HCT116 (cell line): ENCODE results near the gene JCAD. TPM values are rescaled to one million over a fixed set of nuclear protein-coding genes. Genes with fewer than 3 reads are reported as not detected.

Source experiments
- ATAC-seq: fragments of 200-7000 bp; cut with Tn5 transposase; 2 replicates; pipeline ENCODE4 v1.9.1; 2020; ENCODE audit warnings: mild to moderate bottlenecking, moderate library complexity
- BruUV-seq: library from RNA; stranded (reverse); fragments of 400-500 nt; replicated peaks from 2 replicates; lab custom pipeline; 2021; lab: Mats Ljungman, UMichigan
- CTCF ChIA-PET: fragments of 300-600 bp; sonication (Branson Sonifier 250); formaldehyde crosslinking; loops from one replicate; lab custom pipeline; 2021; ENCODE audit warnings: antibody characterized with exemption; lab: Charles Lee
- POLR2A ChIA-PET: fragments of 300-600, 350-600 bp; sonication (Branson Sonifier 250); formaldehyde crosslinking; loops from one replicate; lab custom pipeline; 2021; ENCODE audit warnings: antibody characterized with exemption; lab: Charles Lee
- RAD21 ChIA-PET, 2 experiments: fragments of 300-600 bp; sonication (Branson Sonifier 250); formaldehyde crosslinking; loops; one replicate each; lab custom pipeline; 2023; ENCODE audit warnings: low total read pairs in 2 of 2; ENCODE audit not compliant: uncharacterized antibody in 2 of 2, unreplicated experiment in 2 of 2, low non-redundant PET in 1 of 2; lab: Charles Lee
- DNase-seq: peaks from one replicate; pipeline ENCODE4 v3.0.0-alpha.2; 2010; ENCODE audit warnings: low read depth, low spot score
- H2AFZ ChIP-seq: fragments of 200-600 bp; shearing (Covaris generic), sonication (generic); 2 replicates; pipeline ENCODE4 v1.6.1; 2017; ENCODE audit warnings: low read depth, mixed run types, mixed read lengths, antibody characterized with exemption, low read length; ENCODE audit not compliant: poor library complexity, severe bottlenecking
- H3K27ac ChIP-seq: 2 replicates; pipeline ENCODE4 v1.5.1; 2012; ENCODE audit warnings: low read depth, low read length
- H3K27me3 ChIP-seq: fragments of 200-600 bp; sonication (generic); 2 replicates; pipeline ENCODE4 v1.6.1; 2016; ENCODE audit warnings: mixed run types, low read length, mixed read lengths; ENCODE audit not compliant: insufficient read depth
- H3K36me3 ChIP-seq, 2 experiments: fragments of 200-500 bp in 1 of 2; fragments of 200-600 bp in 1 of 2; sonication (Bioruptor generic) in 1 of 2; sonication (generic) in 1 of 2; 2 replicates each; pipeline versions ENCODE4 v1.5.1 to v1.6.1; 2014 to 2016; ENCODE audit warnings: low read length in 2 of 2, inconsistent platforms in 1 of 2, mixed read lengths in 1 of 2, mixed run types in 1 of 2; ENCODE audit not compliant: insufficient read depth in 2 of 2, control insufficient read depth in 1 of 2
- H3K4me1 ChIP-seq, 2 experiments: fragments of 200-600 bp in 1 of 2; sonication (generic) in 1 of 2; 2 replicates each; pipeline versions ENCODE4 v1.5.1 to v1.6.1; 2012 to 2017; ENCODE audit warnings: low read length in 2 of 2, inconsistent platforms in 1 of 2, mild to moderate bottlenecking in 1 of 2, mixed read lengths in 1 of 2, mixed run types in 1 of 2, moderate library complexity in 1 of 2; ENCODE audit not compliant: insufficient read depth in 2 of 2, control insufficient read depth in 1 of 2
- H3K4me2 ChIP-seq: fragments of 200-600 bp; sonication (generic); 2 replicates; pipeline ENCODE4 v1.6.1; 2017; ENCODE audit warnings: mixed run types, low read length, mixed read lengths
- H3K4me3 ChIP-seq, 2 experiments: fragments of 200-600 bp in 1 of 2; sonication (generic) in 1 of 2; replicated peaks in 1 of 2; 2 replicates each; pipeline ENCODE4 v1.5.1; 2011 to 2016; ENCODE audit warnings: low read length in 2 of 2, control low read depth in 1 of 2, low read depth in 1 of 2, mild to moderate bottlenecking in 1 of 2, mixed read lengths in 1 of 2, mixed run types in 1 of 2
- H3K79me2 ChIP-seq: fragments of 200-600 bp; sonication (generic); 2 replicates; pipeline ENCODE4 v1.6.1; 2017; ENCODE audit warnings: mild to moderate bottlenecking, mixed run types, low read length, moderate library complexity, mixed read lengths; ENCODE audit not compliant: insufficient read depth
- H3K9ac ChIP-seq: fragments of 200-600 bp; sonication (generic); 2 replicates; pipeline ENCODE4 v1.6.1; 2016; ENCODE audit warnings: low read length, mixed read lengths
- H3K9me2 ChIP-seq: fragments of 200-600 bp; sonication (generic), shearing (Covaris generic); 2 replicates; pipeline ENCODE4 v1.6.1; 2017; ENCODE audit warnings: mixed run types, mild to moderate bottlenecking, moderate library complexity; ENCODE audit not compliant: insufficient read depth
- H3K9me3 ChIP-seq, 2 experiments: fragments of 200-500 bp in 1 of 2; fragments of 200-600 bp in 1 of 2; sonication (Bioruptor generic) in 1 of 2; sonication (generic) in 1 of 2; 2 replicates each; pipeline ENCODE4 v1.6.1; 2014 to 2017; ENCODE audit warnings: low read length in 2 of 2, mixed read lengths in 2 of 2, inconsistent platforms in 1 of 2, low read depth in 1 of 2, mild to moderate bottlenecking in 1 of 2, mixed run types in 1 of 2, moderate library complexity in 1 of 2; ENCODE audit not compliant: control insufficient read depth in 1 of 2, insufficient read depth in 1 of 2
- H4K20me1 ChIP-seq: fragments of 200-600 bp; sonication (generic), shearing (Covaris generic); 2 replicates; pipeline ENCODE4 v1.6.1; 2017; ENCODE audit warnings: mixed run types, mild to moderate bottlenecking, moderate library complexity; ENCODE audit not compliant: insufficient read depth
- EZH2 ChIP-seq: fragments of 200-600 bp; sonication (generic); IDR thresholded peaks from 2 replicates; pipeline ENCODE4 v1.6.1; 2017; ENCODE audit warnings: antibody characterized with exemption, mixed run types
- JUND ChIP-seq: IDR thresholded peaks from 2 replicates; pipeline ENCODE4 v1.6.1; 2012
- POLR2AphosphoS5 ChIP-seq: IDR thresholded peaks from 2 replicates; pipeline ENCODE4 v1.6.1; 2011; ENCODE audit warnings: mild to moderate bottlenecking, low read depth, low read length, moderate library complexity
- RAD21 ChIP-seq: IDR thresholded peaks from 2 replicates; pipeline ENCODE4 v1.6.1; 2012; ENCODE audit warnings: low read depth, mild to moderate bottlenecking
- REST ChIP-seq: IDR thresholded peaks from 2 replicates; pipeline ENCODE4 v1.6.1; 2012; ENCODE audit warnings: low read depth
- SIN3A ChIP-seq: IDR thresholded peaks from 2 replicates; pipeline ENCODE4 v1.6.1; 2012; ENCODE audit warnings: low read depth
- SP1 ChIP-seq: IDR thresholded peaks from 2 replicates; pipeline ENCODE4 v1.6.1; 2012; ENCODE audit warnings: low read depth
- SRF ChIP-seq: IDR thresholded peaks from 2 replicates; pipeline ENCODE4 v1.6.1; 2012; ENCODE audit warnings: low read depth
- ZNF274 ChIP-seq: fragments of 200-500 bp; sonication (Bioruptor generic); IDR thresholded peaks from 2 replicates; pipeline ENCODE4 v1.6.1; 2014; ENCODE audit warnings: mild to moderate bottlenecking, low read depth, low read length, inconsistent platforms
- intact Hi-C: fragments of 100-400 bp; cut with micrococcal nuclease; formaldehyde crosslinking; loops from 2 replicates; pipeline ENCODE4 v1.10.0; 2022
- total RNA-seq: library from RNA; stranded (reverse); gene quantifications from one replicate; pipeline ENCODE4 v1.2.1, GENCODE V29; 2021; ENCODE audit not compliant: unreplicated experiment
- TF ChIP-seq, protein P1 (sequence below): IDR thresholded peaks from 2 replicates; pipeline ENCODE4 v1.6.1; 2012

Gene JCAD
- total RNA-seq, 1 experiment from 2014 or later: 17.5 TPM

- no TSS peak for BruUV-seq
- Histone ChIP-seq H3K79me2 (no peaks in the 10 kb centered on the region), H3K9me3 (peaks cover 3 to 6% of the 10 kb centered on the region in 2 experiments; a peak in 2 of 4 replicates), H2AFZ (no peak overlapping the region), H3K4me1 (no peaks in the 10 kb centered on the region), H3K4me3 (no peak overlapping the region), H3K27ac (no peak overlapping the region), H3K36me3 (no peaks in the 10 kb centered on the region), H3K27me3 (no peaks in the 10 kb centered on the region), H3K9ac (no peak overlapping the region), H3K9me2 (no peaks in the 10 kb centered on the region), H3K4me2 (no peak overlapping the region), H4K20me1 (no peaks in the 10 kb centered on the region)
- DNase-seq: no peak
- no peak for ATAC-seq
- POLR2A ChIA-PET: no interaction called here
- no peak for TF ChIP-seq SIN3A
- TF ChIP-seq SRF: no peak
- no peak for TF ChIP-seq RAD21
- TF ChIP-seq ZNF274: no peak
- no peak for TF ChIP-seq POLR2AphosphoS5
- TF ChIP-seq, protein P1, sequence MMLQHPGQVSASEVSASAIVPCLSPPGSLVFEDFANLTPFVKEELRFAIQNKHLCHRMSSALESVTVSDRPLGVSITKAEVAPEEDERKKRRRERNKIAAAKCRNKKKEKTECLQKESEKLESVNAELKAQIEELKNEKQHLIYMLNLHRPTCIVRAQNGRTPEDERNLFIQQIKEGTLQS: no peak
- no peak for TF ChIP-seq EZH2
- TF ChIP-seq REST: no peak
- no peak for TF ChIP-seq SP1
- TF ChIP-seq JUND: no peak
- RAD21 ChIA-PET: no interaction called here
- intact Hi-C loops: no loop called here
- CTCF ChIA-PET: no interaction called here
Measured at GRCh38 chr10:29987471-29987870, 71.9 kb downstream of the JCAD start.
